CD4-positive, alpha-beta T cell treated with Interleukin-15 for 4 hours (primary cell): ENCODE measurements around the gene RBL1.

Source experiments
- DNase-seq: peaks from one replicate; pipeline ENCODE4 v3.0.0-alpha.2; 2020; ENCODE audit warnings: low spot score

RBL1 gene

GRCh38 chr20:36950414-36951197, 145.2 kb downstream of the RBL1 start:
- peak; percentile 49 for DNase-seq
